Activated CD8-positive, alpha-beta memory T cell treated with anti-CD3 and anti-CD28 coated beads, Interleukin-2, amount 50 U/mL, for 1 hour (primary cell): ENCODE measurements around the gene ANXA1.
"Not testable (repeated sequence)": the region's sequence is repeated elsewhere in the genome, so short reads cannot be mapped to it uniquely, and the experiment has no call there.

Source experiments
- DNase-seq: peaks from one replicate; pipeline ENCODE4 v3.0.0-alpha.2; 2020; ENCODE audit errors: extremely low read depth

ANXA1 gene

DNA sequence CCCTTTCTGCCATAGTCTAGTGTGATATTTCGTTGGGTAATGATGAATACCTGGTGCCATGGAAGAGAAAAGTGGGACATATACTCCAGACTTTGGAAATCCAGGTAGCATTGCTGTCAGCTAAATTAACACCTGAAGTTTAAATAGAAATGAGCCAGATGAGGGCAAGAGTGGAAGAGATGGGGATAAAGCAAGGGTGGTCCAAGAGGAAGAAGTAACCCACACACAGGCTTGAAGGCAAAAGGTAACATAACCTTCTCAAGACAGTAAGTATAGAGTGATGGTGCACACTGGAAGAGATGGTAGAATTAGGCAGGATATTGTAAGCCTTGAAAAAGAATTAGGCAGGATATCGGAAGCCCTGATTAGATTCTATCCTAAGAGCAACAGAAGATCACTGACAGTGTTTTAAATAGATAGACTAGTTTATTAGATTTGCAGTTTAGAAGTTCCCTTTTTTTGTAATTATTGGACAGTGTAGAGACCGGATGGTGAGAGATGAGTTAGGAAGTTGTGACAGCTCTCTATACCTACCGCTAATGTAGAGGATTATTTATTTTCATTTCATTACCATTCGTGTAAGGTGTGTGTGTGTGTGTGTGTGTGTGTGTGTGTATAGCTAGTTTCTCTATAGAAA, 16.8 kb downstream of the ANXA1 start:
- DNase-seq, result no peak

DNA sequence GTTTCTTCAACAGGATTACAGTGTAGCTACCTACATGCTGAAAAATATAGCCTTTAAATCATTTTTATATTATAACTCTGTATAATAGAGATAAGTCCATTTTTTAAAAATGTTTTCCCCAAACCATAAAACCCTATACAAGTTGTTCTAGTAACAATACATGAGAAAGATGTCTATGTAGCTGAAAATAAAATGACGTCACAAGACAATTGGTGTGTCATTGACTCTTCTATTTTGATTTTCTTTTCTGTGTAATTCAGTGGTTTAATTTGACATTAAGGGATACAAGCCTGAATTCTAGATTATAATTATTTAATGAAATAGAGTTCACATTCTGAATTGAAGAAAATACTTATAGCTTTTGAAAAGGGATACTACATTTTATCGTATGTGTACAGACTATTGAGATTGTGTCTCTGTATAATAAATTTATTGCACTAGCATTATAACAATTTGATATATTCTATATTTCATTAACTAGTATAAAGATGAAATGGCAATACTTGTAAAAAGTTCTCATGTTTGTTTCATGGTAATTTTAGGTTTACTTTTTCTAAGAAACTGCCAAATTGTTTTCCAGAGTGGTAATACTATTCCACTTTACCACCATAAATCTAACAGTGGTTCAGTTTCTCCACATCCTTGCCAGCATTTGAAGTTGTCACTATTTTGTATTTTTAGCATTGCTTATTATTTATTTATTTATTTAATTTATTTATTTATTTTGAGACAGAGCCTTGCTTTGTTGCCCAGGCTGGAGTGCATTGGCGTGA, 18.7 kb downstream of the ANXA1 start:
- no peak for DNase-seq

GRCh38 chr9:73172901-73173215, 21.2 kb downstream of the ANXA1 start:
- no peak for DNase-seq

GRCh38 chr9:73173557-73174329, 22.1 kb downstream of the ANXA1 start:
- DNase-seq, result no peak

DNA sequence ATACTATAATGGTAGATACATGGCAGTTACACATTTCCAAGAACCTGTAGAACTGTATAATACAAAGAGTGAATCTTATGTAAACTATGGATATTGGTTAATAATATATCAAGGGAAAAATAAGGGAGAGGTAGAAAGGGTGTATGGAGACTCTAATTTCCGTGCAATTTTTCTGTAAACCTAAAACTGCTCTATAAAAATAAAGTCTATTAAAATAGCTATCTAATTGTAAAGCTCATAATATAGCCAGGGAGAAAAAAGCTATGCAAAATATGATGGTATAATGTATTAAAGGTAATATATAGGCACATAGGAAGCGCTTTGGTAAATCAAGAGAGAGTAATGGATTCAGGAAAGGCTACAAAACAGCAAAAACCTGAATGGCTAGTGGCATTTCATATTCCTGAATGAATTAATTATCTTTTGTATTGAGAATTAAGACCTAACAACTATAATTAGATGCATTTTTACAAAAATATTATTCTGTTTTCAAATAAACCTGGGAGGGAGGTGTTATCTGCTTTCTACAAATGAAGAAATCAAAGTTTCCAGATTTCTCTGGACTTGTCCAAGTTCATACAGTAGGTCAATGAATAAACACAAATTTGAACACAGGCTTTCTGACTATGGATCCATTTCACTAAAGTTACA, 22.8 kb downstream of the ANXA1 start:
- DNase-seq, result no peak

DNA sequence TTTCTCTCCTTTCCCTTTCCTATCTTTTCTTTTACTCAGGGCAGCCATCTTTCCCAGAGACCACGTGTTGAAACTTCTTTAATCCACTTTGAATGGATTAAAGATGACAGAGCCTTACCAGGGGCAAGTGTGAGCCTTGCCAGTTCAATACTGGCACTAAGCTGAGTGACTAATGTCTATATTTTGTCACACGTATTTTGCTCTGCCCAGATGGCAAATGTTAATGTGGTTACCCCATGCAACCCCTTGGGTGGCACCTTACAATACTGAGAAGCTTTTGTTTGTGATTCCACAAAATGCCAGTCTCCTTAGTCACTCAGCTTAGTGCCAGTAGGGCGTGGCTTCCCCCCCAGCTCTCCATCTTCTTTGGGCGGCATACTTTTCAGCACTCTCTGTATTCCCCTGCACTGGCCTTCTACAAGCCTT, 24.8 kb downstream of the ANXA1 start:
- no peak for DNase-seq

- no peak for DNase-seq
Observed at GRCh38 chr9:73178044-73178443, 26.4 kb downstream of the ANXA1 start.

DNA sequence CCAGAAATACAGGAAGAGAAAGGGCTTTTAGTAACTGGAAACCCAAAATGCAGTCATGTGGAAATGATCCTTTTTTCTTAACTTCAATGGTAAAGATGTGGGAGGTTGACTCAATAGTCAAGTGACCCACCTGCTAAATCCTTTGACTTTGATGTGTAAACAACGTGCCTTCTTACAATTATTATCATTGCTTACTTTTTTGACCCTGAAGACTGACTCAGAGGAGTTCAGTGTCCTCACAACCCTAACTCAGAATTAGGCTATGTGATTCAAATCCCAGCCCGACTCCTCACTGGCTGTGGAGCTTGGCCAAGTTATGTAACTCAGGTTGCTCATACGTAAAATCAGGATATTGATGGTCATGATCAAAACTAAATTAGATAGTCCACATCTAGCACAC, 27.9 kb downstream of the ANXA1 start:
- no peak for DNase-seq

DNA sequence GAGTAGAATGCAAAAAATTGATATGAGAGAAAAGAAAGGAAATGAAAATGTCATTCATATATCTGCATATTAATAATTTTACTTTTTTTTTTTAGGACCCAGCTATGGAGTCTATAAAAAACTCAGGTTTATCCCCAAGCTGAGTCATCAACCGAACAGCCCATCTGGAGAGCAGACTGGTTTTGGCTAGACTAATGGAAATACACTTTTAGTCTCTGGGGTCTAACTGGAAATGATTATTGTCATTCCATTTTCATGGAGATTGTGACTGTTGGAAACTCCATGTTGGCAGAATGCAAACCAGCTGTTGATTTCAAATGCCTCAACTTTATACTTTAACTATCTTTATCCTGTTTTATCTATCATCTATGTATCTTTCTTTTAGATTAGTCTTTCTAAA, 28.7 kb downstream of the ANXA1 start:
- DNase-seq, result no peak

- DNase-seq, result no peak
Observed at GRCh38 chr9:73182928-73183327, 31.3 kb downstream of the ANXA1 start.

GRCh38 chr9:73183428-73183827, 31.8 kb downstream of the ANXA1 start:
- no peak for DNase-seq

DNA sequence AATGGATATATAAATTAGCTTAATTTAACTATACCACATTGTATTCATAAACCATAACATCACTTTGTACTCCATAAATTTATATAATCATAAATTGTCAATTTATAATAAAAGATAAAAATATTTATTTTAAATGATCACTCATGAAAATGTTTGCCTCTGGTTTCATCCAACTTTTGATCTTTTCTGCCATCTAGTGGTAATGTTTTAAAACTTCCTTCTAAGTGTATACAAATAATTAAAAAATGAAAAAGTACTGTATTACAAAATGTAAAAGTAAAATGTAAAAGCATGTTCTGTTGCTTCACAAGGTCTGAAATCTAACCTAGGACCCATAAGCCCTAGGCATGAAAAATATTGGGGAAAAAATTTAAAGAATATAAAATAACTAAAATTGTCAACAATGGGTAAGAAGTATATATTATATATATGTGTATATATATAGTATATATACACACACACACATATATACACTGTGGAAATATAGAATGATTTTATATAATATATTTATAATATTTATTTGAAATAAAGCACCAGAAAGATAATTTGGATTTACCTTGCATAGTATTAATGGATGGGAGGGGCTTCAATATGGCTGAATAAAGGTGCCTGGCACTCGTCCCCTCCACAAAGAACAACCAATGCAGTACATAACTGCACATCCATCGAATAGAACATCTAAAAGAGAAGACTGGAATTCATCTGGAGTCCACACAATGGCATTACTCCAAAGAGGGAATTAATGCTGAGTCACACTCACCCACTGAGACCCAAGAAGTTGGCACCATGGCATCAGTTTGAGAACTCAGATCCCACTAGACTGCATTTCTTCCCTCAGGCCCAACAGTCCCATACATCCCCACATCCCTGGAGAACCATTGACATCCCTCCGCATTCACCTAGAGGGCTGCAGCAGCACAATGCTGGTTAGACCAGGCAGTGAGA, 32.5 kb downstream of the ANXA1 start:
- DNase-seq, result no peak

DNA sequence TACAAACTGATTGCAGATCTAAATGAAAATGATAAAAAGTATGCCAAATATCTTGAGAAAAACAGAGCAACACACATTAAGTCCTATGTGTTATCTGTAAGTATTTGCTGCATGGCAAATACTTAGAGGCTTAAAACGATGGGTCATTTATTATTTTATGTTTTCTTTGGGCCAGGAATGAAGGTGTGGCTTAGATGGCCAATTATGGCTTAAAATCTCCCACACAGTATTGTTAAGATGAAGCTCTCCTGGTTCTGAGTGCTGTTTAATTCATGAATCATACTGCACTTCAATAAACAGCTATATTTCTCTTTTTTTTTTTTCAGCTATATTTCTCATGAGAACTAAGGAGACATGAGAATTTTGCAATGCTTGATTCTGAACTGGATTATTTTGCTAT, 39.4 kb downstream of the ANXA1 start:
- not testable (repeated sequence) for DNase-seq

DNA sequence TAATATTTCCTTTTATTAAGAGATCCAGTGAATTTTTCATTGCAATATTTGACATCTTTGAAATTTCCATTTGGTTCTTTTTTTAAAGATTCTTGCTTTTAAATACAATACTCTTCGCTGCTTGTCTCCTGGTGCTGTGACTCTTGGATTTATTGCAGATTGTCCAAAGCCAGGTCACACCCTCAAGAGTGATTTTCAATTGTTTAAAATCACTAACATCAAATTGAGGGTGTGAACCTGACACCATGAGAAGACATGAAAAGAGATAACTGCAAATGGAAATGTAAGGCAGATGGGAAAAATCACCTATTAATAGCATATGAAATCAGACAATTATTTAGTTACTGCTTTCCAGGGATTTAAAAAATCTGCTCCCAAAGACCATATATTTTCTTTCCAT, 42.6 kb downstream of the ANXA1 start:
- DNase-seq, result no peak

DNA sequence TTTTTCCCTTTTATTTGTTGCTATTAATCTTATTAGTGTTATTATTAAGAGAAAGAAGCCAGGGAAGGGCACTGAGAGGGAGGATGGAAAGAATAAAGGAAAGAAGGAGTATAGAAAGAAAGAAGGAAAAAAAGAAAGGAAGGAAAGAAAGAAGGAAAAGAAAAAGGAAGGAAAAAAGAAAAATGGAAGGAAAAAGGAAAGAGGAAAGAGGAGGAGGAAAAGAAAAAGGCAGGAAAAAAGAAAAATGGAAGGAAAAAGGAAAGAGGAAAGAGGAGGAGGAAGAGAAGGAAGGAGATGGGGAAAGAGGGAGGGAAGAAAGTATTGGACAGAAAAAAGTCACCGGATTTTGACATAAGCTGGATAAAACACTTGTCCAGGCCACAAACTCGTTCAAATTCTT, 47.8 kb downstream of the ANXA1 start:
- DNase-seq, result no peak

DNA sequence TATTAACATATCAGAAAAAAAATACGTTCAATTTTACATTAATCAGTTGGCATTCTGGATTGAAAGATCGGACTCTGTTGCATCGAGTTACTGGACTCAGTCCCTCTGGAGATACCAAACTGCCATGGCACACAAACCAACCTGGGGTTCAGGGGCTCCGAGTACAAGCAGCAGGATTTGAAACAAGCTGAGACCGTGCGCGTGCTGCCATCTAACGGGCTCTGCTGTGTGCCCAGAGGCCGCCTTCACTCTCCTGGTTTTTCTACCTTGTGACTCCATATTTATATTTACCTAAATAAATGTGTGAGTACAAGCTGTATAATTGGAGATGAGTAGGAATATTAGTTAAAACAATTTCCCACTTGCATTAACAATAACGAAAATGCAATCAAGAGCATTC, 48.2 kb downstream of the ANXA1 start:
- DNase-seq, result no peak

DNA sequence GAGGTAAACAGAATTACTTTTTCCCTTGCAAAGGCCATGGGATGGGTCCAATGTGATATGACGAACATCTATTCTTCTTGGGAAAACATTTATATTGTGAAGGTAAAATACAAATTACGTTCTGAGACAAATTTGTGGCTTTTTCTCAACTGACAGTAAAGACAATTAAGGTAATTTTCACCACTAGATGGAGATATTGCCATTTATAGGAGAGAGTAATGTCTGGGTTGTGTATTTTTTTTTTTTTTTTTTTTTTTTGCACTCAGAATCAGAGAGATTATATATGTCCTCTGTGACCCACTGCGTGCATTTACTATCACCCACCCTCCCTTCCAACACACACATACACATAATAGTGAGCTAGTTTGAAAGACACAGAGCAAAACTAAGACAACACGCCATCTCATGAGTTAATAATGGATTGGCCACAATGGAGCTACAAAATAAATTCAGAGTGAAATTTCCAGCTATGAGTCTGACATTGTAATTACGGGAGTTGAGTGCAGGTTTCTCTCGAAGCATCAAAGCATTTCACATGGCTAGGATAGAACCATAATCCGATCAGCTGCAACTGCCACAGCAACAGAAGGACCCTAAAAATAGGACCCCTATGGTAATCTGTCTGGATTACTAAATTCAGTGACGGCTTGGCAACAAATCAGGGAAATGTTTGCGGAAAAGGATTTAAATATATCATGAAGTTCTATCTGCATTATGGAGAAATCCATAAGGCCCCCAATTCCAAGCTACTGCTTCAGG, 49.2 kb downstream of the ANXA1 start:
- no peak for DNase-seq

GRCh38 chr9:73202980-73203379, 51.3 kb downstream of the ANXA1 start:
- DNase-seq, result no peak

GRCh38 chr9:73204936-73205335, 53.3 kb downstream of the ANXA1 start:
- DNase-seq, result no peak

- no peak for DNase-seq
Observed at GRCh38 chr9:73206851-73207250, 55.2 kb downstream of the ANXA1 start.
